Measurements from ENCODE around the gene ZNF333.

Gene ZNF333

DNA sequence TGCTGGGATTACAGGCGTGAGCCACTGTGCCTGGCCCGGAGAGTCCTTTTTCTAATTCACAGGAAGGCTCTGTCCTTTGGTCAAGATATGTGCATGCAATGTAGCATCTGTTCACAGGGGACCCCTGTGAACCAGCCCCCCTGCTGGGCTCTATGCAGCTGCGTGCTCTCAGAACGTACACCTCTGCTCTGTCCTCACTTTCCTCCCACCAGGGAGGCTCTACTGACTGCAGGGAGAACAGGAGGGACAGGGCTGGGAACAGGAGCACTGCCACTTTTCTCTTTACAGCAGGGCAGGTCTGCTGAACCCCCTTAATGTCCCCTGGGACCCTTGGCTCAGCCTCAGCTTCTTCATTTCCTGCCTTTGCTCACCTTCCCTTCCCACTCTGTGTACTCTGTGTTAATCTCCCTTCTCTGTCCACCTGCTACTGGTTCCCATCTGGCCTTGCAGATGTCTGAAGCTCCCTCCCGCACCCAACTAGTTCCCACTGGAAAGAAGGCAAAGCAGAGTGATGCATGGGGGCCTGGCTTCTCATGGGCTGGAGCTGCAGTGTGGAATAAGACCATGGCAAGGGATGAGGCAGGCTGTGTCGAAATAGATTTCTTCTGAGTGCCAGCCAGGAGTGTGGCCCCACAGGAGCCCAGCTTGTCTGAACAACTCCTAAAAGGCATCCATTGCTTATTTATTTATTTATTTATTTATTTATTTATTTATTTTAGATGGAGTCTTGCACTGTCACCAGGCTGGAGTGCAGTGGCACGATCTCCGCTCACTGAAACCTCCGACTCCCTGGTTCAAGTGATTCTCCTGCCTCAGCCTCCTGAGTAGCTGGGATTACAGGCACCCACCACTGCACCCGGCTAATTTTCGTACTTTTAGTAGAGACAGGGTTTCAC, 81.3 kb downstream of the ZNF333 start:
- TF ChIP-seq, protein P1, sequence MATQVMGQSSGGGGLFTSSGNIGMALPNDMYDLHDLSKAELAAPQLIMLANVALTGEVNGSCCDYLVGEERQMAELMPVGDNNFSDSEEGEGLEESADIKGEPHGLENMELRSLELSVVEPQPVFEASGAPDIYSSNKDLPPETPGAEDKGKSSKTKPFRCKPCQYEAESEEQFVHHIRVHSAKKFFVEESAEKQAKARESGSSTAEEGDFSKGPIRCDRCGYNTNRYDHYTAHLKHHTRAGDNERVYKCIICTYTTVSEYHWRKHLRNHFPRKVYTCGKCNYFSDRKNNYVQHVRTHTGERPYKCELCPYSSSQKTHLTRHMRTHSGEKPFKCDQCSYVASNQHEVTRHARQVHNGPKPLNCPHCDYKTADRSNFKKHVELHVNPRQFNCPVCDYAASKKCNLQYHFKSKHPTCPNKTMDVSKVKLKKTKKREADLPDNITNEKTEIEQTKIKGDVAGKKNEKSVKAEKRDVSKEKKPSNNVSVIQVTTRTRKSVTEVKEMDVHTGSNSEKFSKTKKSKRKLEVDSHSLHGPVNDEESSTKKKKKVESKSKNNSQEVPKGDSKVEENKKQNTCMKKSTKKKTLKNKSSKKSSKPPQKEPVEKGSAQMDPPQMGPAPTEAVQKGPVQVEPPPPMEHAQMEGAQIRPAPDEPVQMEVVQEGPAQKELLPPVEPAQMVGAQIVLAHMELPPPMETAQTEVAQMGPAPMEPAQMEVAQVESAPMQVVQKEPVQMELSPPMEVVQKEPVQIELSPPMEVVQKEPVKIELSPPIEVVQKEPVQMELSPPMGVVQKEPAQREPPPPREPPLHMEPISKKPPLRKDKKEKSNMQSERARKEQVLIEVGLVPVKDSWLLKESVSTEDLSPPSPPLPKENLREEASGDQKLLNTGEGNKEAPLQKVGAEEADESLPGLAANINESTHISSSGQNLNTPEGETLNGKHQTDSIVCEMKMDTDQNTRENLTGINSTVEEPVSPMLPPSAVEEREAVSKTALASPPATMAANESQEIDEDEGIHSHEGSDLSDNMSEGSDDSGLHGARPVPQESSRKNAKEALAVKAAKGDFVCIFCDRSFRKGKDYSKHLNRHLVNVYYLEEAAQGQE (IDR thresholded peaks at IDR 0.05; ENCODE audit: insufficient read depth in 1 of 2, low read depth in 2 of 2, low read length in 2 of 2): no peak
- no peak for TF ChIP-seq FOXP2 (optimal IDR thresholded peaks at IDR 0.05; ENCODE audit: borderline replicate concordance, extremely low read depth, extremely low read length, insufficient read depth)
- TF ChIP-seq TAF1 (IDR thresholded peaks at IDR 0.05; ENCODE audit: borderline replicate concordance, insufficient read depth, low read length): no peak
- no peak for TF ChIP-seq SIN3A (IDR thresholded peaks at IDR 0.05; ENCODE audit: borderline replicate concordance, insufficient read depth, low read length)
- TF ChIP-seq POLR2AphosphoS5 (IDR thresholded peaks at IDR 0.05; ENCODE audit: low read depth, low read length): no peak

DNA sequence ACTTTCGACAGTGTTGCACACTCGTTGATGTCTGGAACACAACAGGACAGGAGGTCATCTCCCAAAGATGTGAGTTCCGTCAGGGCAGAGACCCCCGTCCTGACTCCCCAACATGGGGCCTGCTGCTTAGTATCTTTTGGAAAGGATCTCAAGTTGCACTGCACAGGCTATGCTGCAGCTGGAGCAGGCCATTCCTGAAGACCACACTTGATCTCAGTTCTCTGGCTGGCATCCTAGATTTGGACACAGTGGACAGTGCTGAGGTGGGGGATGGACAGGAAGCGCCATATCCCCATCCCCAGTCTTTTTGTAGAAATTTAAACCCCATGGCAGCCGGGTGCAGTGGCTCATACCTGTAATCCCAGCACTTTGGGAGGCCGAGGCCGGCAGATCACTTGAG, 82.6 kb downstream of the ZNF333 start:
- TF ChIP-seq FOXP2 (optimal IDR thresholded peaks at IDR 0.05; ENCODE audit: borderline replicate concordance, extremely low read depth, extremely low read length, insufficient read depth) (no peak), SIN3A (IDR thresholded peaks at IDR 0.05; ENCODE audit: borderline replicate concordance, insufficient read depth, low read length) (no peak), TAF1 (IDR thresholded peaks at IDR 0.05; ENCODE audit: borderline replicate concordance, insufficient read depth, low read length) (no peak), POLR2AphosphoS5 (IDR thresholded peaks at IDR 0.05; ENCODE audit: low read depth, low read length) (no peak)
- TF ChIP-seq, protein P1 (IDR thresholded peaks at IDR 0.05; ENCODE audit: insufficient read depth in 1 of 2, low read depth in 2 of 2, low read length in 2 of 2): no peak

DNA sequence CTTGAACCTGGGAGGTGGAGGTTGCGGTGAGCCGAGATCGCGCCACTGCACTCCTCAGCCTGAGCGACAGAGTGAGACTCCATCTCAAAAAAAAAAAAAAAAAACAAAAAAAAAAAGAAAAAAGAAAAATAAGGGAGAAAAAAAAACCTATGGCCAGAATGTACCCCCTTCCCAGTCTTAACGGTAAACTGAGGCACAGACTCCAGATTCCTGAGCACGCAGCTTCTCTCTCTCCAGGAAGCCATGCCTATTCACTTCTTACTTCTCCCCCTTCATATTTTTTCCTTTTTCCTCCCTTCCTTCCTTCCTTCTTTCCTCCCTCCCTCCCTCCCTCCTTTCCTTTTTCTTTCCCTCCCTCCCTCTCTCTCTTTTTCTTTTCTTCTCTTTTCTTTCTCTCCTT, 83.1 kb downstream of the ZNF333 start:
- TF ChIP-seq FOXP2 (optimal IDR thresholded peaks at IDR 0.05; ENCODE audit: borderline replicate concordance, extremely low read depth, extremely low read length, insufficient read depth) (no peak), SIN3A (IDR thresholded peaks at IDR 0.05; ENCODE audit: borderline replicate concordance, insufficient read depth, low read length) (no peak), TAF1 (IDR thresholded peaks at IDR 0.05; ENCODE audit: borderline replicate concordance, insufficient read depth, low read length) (no peak)

DNA sequence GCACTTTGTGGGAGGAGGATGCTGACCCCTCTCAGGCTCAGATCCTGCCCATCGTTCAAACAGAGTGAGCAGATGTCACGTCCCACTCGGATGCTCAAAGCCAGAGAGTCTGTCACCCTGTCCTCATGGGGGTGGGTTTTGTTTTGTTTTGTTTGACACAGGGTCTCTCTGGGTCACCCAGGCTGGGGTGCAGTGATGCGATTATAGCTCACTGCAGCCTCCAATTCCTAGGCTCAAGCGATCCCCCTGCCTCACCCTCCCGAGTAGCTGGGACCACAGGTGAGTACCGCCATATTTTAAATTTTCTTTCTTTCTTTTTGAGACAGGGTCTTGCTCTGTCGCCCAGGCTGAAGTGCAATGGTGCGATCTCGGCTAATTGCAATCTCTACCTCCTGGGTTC, 84.5 kb downstream of the ZNF333 start:
- TF ChIP-seq FOXP2 (optimal IDR thresholded peaks at IDR 0.05; ENCODE audit: borderline replicate concordance, extremely low read depth, extremely low read length, insufficient read depth) (no peak), POLR2AphosphoS5 (IDR thresholded peaks at IDR 0.05; ENCODE audit: low read depth, low read length) (no peak), SIN3A (IDR thresholded peaks at IDR 0.05; ENCODE audit: borderline replicate concordance, insufficient read depth, low read length) (no peak), TAF1 (IDR thresholded peaks at IDR 0.05; ENCODE audit: borderline replicate concordance, insufficient read depth, low read length) (no peak)
- TF ChIP-seq, protein P1 (IDR thresholded peaks at IDR 0.05; ENCODE audit: insufficient read depth in 1 of 2, low read depth in 2 of 2, low read length in 2 of 2): no peak

DNA sequence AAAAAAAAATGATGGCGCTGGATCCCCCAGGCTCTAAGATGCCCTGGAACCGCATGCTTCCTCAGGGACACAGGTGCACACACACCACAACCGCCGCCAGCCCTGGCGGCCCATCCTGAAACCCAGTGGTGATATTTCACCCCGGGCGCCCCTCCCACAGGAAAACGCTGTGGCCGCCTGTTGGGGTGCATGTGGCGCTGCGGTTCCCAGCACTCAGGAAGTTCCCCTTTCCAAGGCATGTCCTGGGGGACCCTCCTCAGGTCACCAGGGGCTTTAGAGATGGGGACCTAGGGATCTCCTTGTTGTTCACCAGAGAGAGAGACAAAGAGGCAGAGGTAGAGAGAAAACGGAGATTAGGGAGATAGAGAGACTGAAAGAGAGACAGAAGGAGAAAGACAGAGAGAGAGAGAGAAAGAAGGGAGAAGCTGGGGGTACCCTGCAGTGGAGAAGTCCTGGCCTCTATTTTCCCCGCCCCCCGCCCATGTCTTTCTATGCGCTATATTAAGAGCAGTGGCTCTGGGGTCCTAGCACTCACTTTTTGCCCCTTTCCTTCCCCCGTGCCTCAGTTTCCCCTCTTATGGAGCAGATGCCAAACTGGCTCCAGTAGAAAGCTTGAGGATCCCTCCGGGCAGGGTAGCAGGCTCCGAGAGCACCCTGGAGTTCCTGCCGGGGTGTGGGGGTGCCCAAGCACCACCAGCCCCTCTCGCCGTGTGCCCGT, 86.2 kb downstream of the ZNF333 start:
- TF ChIP-seq TAF1 (IDR thresholded peaks at IDR 0.05; ENCODE audit: borderline replicate concordance, insufficient read depth, low read length): no peak
- TF ChIP-seq POLR2AphosphoS5 (IDR thresholded peaks at IDR 0.05; ENCODE audit: low read depth, low read length): no peak
- TF ChIP-seq, protein P1 (IDR thresholded peaks at IDR 0.05; ENCODE audit: insufficient read depth in 1 of 2, low read depth in 2 of 2, low read length in 2 of 2): no peak
- no peak for TF ChIP-seq FOXP2 (optimal IDR thresholded peaks at IDR 0.05; ENCODE audit: borderline replicate concordance, extremely low read depth, extremely low read length, insufficient read depth)
- TF ChIP-seq SIN3A (IDR thresholded peaks at IDR 0.05; ENCODE audit: borderline replicate concordance, insufficient read depth, low read length): no peak

Data from PFSK-1 (cell line).